Mucosa of descending colon (tissue), 3 donors: ENCODE measurements around the gene MYL3. TPM values are rescaled to one million over a fixed set of nuclear protein-coding genes. Genes with fewer than 3 reads are reported as not detected.

ENCODE experiments used
- ATAC-seq: fragments of 200-7000 bp; cut with Tn5 transposase; one replicate; pipeline ENCODE4 v1.9.1; 2020; ENCODE audit warnings: mild to moderate bottlenecking, moderate library complexity
- DNase-seq, 3 donors: peaks; one replicate each; pipeline ENCODE4 v3.0.0-alpha.2; 2020
- H3K36me3 ChIP-seq: fragments of 200-600 bp; one replicate; pipeline ENCODE4 v1.8.0; 2021; ENCODE audit warnings: low read depth, mild to moderate bottlenecking
- H3K4me1 ChIP-seq: fragments of 200-600 bp; one replicate; pipeline ENCODE4 v1.8.0; 2021; ENCODE audit warnings: low read depth, mild to moderate bottlenecking
- H3K4me3 ChIP-seq: fragments of 200-600 bp; one replicate; pipeline ENCODE4 v1.8.0; 2021; ENCODE audit warnings: mild to moderate bottlenecking
- H3K9me3 ChIP-seq: fragments of 200-600 bp; one replicate; pipeline ENCODE4 v1.8.0; 2021; ENCODE audit warnings: mild to moderate bottlenecking
- intact Hi-C, 2 donors: fragments of 100-400 bp; cut with DNase I in 1 of 2; cut with micrococcal nuclease in 1 of 2; formaldehyde crosslinking; loops; one replicate each; pipeline versions ENCODE4 v1.11.0 to v1.11.1; 2022; cut with DNase I, micrococcal nuclease
- total RNA-seq, 3 donors: library from RNA; stranded (reverse); fragmentation: NEBNext Ultra II Directional in 2 of 3; extraction: Animal tissue kit (Norgen Biotek cat#: 25700) in 2 of 3; gene quantifications; one replicate each; pipeline versions ENCODE4 v1.2.1 to v1.2.4, GENCODE V29; 2021 to 2023
- TF ChIP-seq, protein P1 (sequence below): fragments of 200-600 bp; IDR thresholded peaks from one replicate; pipeline ENCODE4 v1.8.0; 2022; ENCODE audit warnings: antibody characterized with exemption, mild to moderate bottlenecking
- donor health status: DM: no; HTN: no; CAD: no; lungs with moderate emphysema.
- donor health status: DM: no; HTN: no; CAD: no.
- donor health status: DM: no; HTN: yes; CAD: no.

Gene MYL3
- total RNA-seq, 3 donors from 2014 or later, result 0.32 to 3.1 (median 1.2) TPM

DNA sequence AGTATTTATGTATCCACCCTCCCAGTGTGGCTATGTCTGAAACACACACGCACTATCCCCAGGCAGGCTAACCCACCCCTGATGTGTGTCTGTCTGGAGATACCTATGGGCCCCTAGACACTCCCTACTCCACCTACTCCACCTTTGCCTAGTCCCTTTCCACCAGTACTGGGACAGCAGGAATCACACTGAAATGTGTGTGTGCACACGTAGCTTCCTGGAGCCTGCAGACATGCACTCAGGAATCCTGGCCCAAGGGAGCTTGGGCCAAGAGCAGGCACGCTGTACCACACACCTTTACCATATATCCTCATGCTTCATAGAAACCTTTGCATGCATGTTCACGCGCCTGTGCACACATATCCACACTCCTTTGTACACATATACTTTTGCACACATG is 7.4 kb upstream of the MYL3 start:
- Histone ChIP-seq H3K36me3 (no peaks in the 10 kb centered on the region), H3K4me1 (no peaks in the 10 kb centered on the region), H3K9me3 (no peaks in the 10 kb centered on the region), H3K4me3 (no peak overlapping the region)
- TF ChIP-seq, protein P1, sequence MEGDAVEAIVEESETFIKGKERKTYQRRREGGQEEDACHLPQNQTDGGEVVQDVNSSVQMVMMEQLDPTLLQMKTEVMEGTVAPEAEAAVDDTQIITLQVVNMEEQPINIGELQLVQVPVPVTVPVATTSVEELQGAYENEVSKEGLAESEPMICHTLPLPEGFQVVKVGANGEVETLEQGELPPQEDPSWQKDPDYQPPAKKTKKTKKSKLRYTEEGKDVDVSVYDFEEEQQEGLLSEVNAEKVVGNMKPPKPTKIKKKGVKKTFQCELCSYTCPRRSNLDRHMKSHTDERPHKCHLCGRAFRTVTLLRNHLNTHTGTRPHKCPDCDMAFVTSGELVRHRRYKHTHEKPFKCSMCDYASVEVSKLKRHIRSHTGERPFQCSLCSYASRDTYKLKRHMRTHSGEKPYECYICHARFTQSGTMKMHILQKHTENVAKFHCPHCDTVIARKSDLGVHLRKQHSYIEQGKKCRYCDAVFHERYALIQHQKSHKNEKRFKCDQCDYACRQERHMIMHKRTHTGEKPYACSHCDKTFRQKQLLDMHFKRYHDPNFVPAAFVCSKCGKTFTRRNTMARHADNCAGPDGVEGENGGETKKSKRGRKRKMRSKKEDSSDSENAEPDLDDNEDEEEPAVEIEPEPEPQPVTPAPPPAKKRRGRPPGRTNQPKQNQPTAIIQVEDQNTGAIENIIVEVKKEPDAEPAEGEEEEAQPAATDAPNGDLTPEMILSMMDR, result no peak
- ATAC-seq, result no peak
- intact Hi-C loops, result no loop called here
- no peak for DNase-seq

GRCh38 chr3:46869440-46869839 is 6.2 kb upstream of the MYL3 start:
- no peaks in the 10 kb centered on the region for H3K36me3 ChIP-seq
- no peak overlapping the region for H3K4me3 ChIP-seq
- no peaks in the 10 kb centered on the region for H3K9me3 ChIP-seq
- TF ChIP-seq, protein P1, result no peak
- intact Hi-C loops, result no loop called here
- H3K4me1 ChIP-seq, result no peaks in the 10 kb centered on the region
- no peak for ATAC-seq
- no peak for DNase-seq

DNA sequence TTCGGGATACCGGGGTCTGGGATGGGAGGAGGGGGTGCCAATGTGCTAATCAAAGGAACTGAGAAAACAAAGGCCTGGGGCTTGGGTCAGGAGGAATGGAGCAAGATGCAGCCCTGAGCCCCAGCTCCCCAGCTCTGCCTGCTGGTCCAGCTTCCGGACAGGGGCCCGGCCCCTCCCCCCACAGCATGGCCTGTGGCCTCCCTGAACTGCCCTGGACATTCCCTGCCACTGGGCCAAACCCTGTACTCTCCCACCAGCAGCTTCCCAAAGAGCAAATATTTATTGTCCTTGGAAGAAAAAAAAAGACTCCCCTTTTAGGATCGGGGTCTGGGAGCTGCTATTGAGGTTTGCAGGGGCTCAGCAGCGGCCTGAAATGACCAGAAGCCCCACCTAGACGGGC is 5.7 kb upstream of the MYL3 start:
- TF ChIP-seq, protein P1, result no peak
- DNase-seq (no peak), ATAC-seq (no peak)
- Histone ChIP-seq H3K36me3 (no peaks in the 10 kb centered on the region), H3K9me3 (no peaks in the 10 kb centered on the region), H3K4me1 (no peaks in the 10 kb centered on the region), H3K4me3 (no peak overlapping the region)
- intact Hi-C loops, result no loop called here

DNA sequence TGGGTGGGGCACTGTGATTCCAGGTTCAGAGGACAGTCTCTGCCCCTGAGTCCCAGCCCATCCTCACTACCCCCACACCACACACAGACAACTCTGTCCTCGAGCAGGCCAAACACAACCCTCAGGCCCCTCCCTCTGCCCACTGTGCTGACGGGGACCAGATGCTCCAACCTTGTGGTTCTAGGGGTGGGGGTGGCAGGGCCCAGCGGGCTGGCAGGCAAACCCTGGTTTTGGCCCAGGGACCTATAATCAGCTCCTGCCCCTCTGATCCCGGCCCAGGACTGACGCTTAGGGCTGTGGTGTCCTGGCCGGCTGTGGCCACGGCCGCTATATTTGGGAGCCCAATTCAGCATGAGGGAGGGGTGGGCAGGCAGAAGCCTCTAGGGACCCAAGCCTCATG is 5.0 kb upstream of the MYL3 start:
- TF ChIP-seq, protein P1, result no peak

GRCh38 chr3:46867550-46867898 is 4.3 kb upstream of the MYL3 start:
- Histone ChIP-seq H3K9me3 (no peaks in the 10 kb centered on the region), H3K4me3 (no peak overlapping the region), H3K4me1 (no peaks in the 10 kb centered on the region), H3K36me3 (no peaks in the 10 kb centered on the region)
- ATAC-seq, result peak; percentile 53
- DNase-seq, result peak; percentile 54 to 71 (median 67)
- TF ChIP-seq, protein P1, result no peak
- intact Hi-C loops, result no loop called here

More for the DNA sequence above, 5.0 kb upstream of the MYL3 start:
- intact Hi-C loops, result no loop called here
- Histone ChIP-seq H3K4me3 (no peak overlapping the region), H3K4me1 (no peaks in the 10 kb centered on the region), H3K36me3 (no peaks in the 10 kb centered on the region), H3K9me3 (no peaks in the 10 kb centered on the region)
- ATAC-seq, result no peak
- DNase-seq, result no peak
